DND-41 (cell line): ENCODE measurements around the gene PEDS1.

Experiments
- EZH2 ChIP-seq: IDR thresholded peaks from 3 replicates; pipeline ENCODE4 v1.6.1; 2012; ENCODE audit warnings: borderline replicate concordance, low read depth, mild to moderate bottlenecking, moderate library complexity, low read length, inconsistent platforms; ENCODE audit not compliant: severe bottlenecking
- TF ChIP-seq, protein P1 (sequence below): IDR thresholded peaks from 2 replicates; pipeline ENCODE4 v1.5.1; 2012; ENCODE audit warnings: borderline replicate concordance, low read length, moderate library complexity, mild to moderate bottlenecking; ENCODE audit not compliant: poor library complexity, severe bottlenecking; ENCODE audit errors: extremely low read depth

DNA sequence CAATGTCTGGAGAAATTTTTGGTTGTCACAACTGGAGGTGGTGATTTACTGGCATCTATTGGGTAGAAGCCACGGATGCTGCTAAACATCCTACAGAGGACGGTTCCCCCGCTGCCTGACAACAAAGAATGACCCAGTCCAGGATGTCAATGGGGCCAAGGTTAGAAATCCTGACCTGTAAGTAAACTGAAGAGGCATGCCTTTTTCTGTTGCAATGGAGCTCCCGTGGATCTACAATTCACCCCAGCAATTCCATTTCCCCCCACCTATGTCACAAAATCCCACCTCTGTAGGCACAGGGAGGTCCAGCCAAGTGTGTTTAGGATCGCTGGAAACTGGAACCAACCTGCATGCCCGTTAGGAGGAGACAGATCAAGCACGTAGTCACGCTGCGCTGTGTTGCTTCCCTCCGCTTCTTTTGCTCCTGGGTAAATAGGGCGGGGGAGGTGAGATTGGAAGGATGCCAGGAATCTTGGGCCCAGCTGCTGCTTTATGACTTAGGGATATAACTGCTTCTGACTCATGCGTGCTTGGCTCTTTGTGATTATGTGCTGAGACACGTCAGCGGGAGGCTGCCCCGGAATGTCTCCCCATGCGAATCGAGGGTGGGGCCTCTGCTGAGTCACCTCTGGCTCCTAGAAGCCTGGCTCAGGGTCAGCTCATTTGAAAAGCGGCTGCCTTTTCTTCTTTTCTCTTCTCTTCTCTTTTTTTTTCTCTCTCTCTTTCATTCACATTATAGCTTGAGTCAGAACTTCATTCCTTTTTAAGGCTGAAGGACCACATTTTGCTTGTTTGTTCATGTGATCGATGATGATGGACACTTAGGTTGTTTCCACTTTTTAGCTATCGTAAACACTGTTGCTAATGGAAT is 12.4 kb upstream of the PEDS1 start:
- TF ChIP-seq, protein P1, sequence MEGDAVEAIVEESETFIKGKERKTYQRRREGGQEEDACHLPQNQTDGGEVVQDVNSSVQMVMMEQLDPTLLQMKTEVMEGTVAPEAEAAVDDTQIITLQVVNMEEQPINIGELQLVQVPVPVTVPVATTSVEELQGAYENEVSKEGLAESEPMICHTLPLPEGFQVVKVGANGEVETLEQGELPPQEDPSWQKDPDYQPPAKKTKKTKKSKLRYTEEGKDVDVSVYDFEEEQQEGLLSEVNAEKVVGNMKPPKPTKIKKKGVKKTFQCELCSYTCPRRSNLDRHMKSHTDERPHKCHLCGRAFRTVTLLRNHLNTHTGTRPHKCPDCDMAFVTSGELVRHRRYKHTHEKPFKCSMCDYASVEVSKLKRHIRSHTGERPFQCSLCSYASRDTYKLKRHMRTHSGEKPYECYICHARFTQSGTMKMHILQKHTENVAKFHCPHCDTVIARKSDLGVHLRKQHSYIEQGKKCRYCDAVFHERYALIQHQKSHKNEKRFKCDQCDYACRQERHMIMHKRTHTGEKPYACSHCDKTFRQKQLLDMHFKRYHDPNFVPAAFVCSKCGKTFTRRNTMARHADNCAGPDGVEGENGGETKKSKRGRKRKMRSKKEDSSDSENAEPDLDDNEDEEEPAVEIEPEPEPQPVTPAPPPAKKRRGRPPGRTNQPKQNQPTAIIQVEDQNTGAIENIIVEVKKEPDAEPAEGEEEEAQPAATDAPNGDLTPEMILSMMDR = peak; percentile 11
- no peak for TF ChIP-seq EZH2
